NB4 (cell line): ENCODE results near the gene UBAP2.

ENCODE experiments used
- DNase-seq: peaks from one replicate; pipeline ENCODE4 v3.0.0; 2010; ENCODE audit warnings: low read depth
- H3K4me3 ChIP-seq: one replicate; pipeline ENCODE4 v1.5.1; 2011; ENCODE audit warnings: mild to moderate bottlenecking, low read depth, low read length, moderate library complexity
- CTCF ChIP-seq: IDR thresholded peaks from one replicate; pipeline ENCODE4 v1.5.1; 2012; ENCODE audit warnings: low read depth, low read length
- MAX ChIP-seq: IDR thresholded peaks from 2 replicates; pipeline ENCODE4 v1.6.1; 2011; ENCODE audit warnings: low read depth, low read length
- MYC ChIP-seq: IDR thresholded peaks from 2 replicates; pipeline ENCODE4 v1.6.1; 2011; ENCODE audit warnings: low read depth, low read length
- POLR2A ChIP-seq: IDR thresholded peaks from 2 replicates; pipeline ENCODE4 v1.6.1; 2011; ENCODE audit warnings: mild to moderate bottlenecking; ENCODE audit not compliant: insufficient read length; ENCODE audit errors: extremely low read depth

The UBAP2 gene

DNA sequence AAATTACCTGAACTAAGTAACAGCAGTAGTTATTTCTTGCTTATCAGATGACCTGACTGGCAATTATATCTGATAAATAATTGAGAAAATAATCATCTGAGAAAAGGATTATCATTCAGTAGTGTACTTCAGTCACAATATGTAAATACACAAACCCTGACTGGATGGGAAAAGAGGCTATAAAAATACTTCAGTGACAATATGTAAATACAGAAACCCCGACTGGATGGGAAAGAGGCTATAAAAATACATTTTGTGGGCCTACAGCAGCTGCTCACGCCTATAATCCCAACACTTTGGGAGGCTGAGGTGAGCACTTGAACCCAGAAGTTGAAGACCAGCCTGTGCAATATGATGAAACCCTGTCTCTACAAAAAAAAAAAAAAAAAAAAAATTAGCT is 11.1 kb downstream of the UBAP2 start:
- TF ChIP-seq MAX, result no peak
- H3K4me3 ChIP-seq, result no peak overlapping the region
- no peak for DNase-seq

DNA sequence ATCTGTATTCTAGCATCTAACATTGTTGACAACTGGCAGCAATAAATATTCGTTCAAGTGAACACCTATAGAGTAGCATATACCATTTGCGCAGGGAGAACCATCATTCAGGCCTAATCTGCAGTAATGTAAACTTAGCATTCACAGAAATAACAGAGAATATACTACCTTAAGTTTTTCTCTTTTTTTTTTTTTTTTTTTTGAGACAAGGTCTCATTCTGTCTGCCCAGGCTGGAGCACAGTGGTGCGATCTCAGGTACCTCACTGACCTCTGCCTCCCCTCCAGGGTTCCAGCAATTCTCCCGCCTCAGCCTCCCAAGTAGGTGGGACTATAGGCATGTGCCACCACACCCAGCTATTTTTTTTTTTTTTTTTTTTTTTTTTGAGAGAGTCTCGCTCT is 12.1 kb downstream of the UBAP2 start:
- TF ChIP-seq MYC (no peak), MAX (no peak), POLR2A (no peak), CTCF (no peak)
- no peak overlapping the region for H3K4me3 ChIP-seq
- no peak for DNase-seq

DNA sequence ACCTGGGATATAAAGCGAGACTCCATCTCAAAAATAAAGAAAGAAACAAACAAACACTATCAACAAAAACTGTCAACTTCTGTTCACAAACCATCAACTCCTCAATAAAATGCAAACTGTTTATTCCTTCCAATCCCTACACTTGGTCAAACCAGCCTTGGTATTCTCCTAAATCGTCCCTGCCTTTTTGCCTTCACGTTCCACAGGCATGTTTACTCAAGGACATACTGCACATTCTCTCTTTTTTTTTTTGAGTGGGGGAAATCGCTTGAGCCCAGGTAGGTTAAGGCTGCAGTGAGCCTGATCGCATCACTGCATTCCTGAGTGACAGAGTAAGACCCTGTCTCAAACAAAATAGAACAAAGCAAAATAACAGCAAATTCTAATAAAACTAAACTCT is 13.0 kb downstream of the UBAP2 start:
- DNase-seq, result no peak
- no peak overlapping the region for H3K4me3 ChIP-seq

DNA sequence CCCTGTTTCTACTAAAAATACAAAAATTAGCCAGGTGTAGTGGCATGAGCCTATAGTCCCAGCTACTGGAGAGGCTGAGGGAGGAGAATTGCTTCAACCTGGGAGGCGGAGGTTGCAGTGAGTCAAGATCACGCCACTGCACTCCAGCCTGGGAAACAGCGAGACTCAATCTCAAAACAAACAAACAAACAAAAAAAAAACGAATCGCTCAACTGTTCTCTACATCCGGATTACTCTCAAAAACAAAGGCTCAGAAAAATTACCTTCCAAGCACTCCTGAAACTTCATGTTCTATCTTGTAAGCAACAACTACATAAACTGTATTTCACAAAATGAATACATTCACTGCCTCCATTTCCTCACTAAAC is 14.0 kb downstream of the UBAP2 start:
- TF ChIP-seq MYC (no peak), MAX (no peak), POLR2A (no peak), CTCF (no peak)
- DNase-seq, result no peak

More for the DNA sequence above, 13.0 kb downstream of the UBAP2 start:
- TF ChIP-seq CTCF (no peak), MYC (no peak), POLR2A (no peak), MAX (no peak)

DNA sequence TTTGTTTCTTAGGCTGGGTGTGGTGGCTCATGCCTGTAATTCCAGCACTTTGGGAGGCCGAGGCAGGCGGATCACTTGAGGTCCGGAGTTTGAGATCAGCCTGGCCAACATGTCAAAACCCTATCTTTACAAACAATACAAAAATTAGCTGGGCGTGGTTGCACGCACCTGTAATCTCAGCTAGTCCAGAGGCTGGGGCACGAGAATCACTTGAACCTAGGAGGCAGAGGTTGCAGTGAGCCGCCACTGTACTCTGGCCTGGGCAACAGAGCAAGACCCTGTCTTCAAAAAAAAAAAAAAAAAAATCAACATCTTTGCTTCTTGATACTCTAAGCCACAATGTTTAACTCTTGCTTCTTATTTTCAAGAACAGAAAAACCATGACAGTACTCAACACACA is 16.1 kb downstream of the UBAP2 start:
- no peak for DNase-seq
- no peak for TF ChIP-seq CTCF
- no peak overlapping the region for H3K4me3 ChIP-seq

More for the DNA sequence above, 14.0 kb downstream of the UBAP2 start:
- no peak overlapping the region for H3K4me3 ChIP-seq

DNA sequence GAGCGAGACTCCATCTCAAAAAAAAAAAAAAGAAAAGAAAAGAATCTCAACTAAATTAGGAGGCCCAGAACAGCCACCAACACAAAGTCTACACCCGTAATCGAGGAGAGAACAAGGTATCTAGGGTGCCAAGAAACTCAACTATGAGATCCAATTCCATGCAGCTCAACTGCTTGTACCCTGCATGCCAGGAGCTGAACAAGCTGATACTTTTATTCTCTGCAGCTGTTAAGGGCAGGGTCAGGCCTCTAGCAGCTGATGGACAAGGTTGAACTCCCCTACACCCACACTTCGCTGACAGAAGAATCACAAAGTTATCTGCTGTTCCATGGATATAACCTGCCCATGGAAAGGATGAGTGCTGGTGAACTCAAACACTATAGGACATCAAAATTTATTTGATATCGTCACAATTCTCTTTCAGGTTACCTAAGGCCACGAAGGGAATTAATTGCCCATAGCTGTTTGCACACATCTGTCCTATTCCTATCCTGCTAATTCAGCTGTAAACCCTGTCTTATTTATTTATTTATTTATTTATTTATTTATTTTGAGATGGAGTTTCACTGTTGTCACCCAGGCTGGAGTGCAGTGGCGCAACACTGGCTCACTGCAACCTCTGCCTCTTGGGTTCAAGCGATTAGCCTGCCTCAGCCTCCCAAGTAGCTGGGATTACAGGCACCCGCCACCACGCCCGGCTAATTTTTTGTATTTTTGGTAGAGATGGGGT is 20.7 kb downstream of the UBAP2 start:
- no peak for DNase-seq
- TF ChIP-seq MAX, result no peak
- no peak for TF ChIP-seq POLR2A
- TF ChIP-seq MYC, result no peak
- TF ChIP-seq CTCF, result no peak
- no peak overlapping the region for H3K4me3 ChIP-seq
